ENCODE data around the gene GOLGA6L2.
"Not testable (repeated sequence)": the region's sequence is repeated elsewhere in the genome, so short reads cannot be mapped to it uniquely, and the experiment has no call there.

Gene GOLGA6L2

GRCh38 chr15:23447107-23447500 is at the start of gene GOLGA6L2:
GOLGA6L2 (minus strand) TSS chr15:23447243; CDS start chr15:23447181, 62 bp downstream.
- no peak for DNase-seq (ENCODE audit: low read depth)

- no peak for DNase-seq (ENCODE audit: low read depth)
Observed at GRCh38 chr15:23484870-23485269, 37.8 kb upstream of the GOLGA6L2 start.

GRCh38 chr15:23483821-23484299 is 36.8 kb upstream of the GOLGA6L2 start:
- no peak for DNase-seq (ENCODE audit: low read depth)

- no peak for DNase-seq (ENCODE audit: low read depth)
Observed at GRCh38 chr15:23482764-23483489, 35.9 kb upstream of the GOLGA6L2 start.

DNA sequence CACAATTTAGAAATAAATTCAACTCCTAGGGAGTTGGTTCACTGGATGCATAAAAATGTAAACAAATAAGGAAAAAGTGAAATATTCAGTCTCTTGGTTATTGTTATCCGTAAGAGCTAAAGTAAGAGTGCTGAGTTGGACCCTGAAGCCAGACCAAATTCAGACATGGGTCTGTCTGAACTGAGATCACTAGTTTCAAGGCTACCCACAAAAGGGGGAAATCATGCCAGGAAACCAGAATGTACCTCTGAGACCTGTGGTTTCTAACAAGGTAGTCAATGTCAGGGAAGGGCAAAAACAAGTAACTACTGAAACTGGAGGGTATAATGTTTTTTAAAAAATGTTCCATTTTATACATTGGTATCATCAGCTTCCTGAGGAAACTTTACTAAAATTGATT is 35.2 kb upstream of the GOLGA6L2 start:
- no peak for DNase-seq (ENCODE audit: low read depth)

GRCh38 chr15:23477920-23478319 is 30.9 kb upstream of the GOLGA6L2 start:
- no peak for DNase-seq (ENCODE audit: low read depth)

DNA sequence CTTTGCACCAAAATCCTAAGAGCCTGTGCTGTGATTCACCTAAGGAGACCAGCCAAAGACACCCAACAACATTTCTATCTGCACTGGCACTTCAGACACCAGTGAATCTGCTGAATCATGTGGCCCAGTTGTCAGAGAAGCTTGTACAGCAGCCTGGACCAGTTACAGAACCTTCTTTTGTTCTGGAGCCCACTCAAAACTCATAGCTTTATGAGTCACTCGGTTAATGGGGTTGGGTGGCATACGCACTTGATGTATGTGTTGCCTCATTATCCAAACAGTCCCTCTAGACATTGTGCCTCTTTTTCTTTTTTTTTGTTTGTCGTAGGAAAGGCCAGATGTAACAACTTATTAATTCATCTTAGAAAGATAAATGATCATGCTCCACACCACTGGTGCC is 25.6 kb upstream of the GOLGA6L2 start:
- no peak for DNase-seq (ENCODE audit: low read depth)

- no peak for DNase-seq (ENCODE audit: low read depth)
Observed at GRCh38 chr15:23472033-23472432, 25.0 kb upstream of the GOLGA6L2 start.

DNA sequence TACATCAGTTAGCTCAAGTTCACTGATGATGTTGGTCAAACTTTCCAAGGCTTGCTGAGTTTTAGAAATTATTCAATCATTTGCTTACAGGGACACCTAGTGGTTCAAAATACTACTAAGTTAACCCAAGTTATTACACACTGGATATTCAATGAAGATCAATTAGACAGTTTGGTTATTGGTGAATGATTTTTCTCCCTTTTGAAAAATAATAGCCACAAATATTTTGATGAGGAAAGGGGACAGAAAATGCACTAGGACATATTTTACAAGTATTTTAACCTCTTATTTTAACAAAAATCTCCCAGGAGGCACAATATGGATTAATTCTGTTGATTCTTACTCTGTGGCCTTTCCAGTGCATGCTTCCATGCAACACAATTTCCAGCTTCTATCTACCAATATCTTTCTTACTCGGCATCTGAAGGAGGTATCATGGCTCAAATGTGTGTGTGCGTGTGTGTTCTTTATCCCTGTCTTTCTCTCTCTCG is 20.1 kb upstream of the GOLGA6L2 start:
- peak; percentile 18 for DNase-seq (ENCODE audit: low read depth)

GRCh38 chr15:23457890-23458289 is 10.8 kb upstream of the GOLGA6L2 start:
- DNase-seq (ENCODE audit: low read depth), result no peak

DNA sequence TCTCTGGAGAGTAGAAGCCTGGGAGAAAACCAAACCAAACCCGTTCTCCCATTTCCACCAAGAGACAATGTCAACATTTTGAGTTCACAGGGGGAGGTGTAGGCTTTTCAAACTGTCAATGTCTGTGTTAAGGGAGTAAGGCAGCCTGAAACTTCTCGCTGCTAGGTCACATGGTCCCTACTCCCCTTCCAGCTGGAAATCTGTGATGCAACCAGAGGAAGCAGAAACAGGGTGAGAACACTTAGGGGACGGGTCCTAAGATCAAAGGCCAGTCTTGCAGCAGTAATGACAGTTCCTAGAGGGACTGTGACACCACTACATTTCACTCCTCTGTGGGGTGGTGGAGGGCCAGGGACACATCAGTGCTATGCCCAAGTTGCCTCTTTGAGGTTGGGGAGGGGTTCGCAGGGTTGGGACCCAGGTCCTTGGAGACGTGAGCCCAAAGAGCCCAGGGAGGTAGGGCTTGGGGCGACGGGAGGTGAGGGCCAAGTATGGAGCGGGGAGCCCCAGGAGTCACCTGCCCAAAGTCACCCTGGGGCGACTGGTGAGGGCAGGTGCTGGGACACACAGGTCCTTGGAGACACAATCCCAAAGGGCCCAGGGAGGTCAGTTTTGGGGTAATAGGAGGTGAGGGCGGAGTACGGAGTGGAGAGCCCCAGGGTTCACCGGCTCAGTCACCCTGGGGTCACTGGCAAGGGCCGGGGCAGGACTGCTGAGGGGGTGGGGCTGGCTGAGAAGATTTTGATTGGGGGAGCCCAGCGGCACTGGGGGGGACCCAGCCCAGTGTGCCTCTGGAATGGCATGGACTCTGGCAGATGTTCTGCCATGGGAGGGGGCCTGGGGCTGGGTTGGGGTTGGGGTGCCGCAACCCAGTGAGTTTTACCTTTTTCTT is 582 bp downstream of the GOLGA6L2 start:
- no peak for DNase-seq (ENCODE audit: low read depth)

DNA sequence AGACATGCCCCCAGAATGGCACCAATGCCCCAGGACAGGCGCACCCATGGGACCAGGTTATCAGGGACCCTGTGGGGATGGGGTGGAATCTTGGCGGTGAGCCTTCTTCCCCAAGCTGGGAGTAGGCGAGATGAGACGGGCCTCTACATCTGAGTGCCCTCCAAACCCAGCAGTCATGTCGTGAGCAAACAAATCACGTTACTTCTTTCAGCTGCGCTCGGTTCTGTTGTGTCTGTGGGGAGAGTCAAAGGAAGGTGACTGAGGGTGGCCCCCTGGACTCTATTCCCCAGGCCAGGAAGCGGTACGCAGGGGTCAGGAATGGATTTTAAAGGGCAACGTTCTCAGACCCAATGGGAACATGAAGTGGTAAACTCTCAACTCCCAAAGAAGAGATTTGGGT is 2.8 kb downstream of the GOLGA6L2 start:
- no peak for DNase-seq (ENCODE audit: low read depth)

DNA sequence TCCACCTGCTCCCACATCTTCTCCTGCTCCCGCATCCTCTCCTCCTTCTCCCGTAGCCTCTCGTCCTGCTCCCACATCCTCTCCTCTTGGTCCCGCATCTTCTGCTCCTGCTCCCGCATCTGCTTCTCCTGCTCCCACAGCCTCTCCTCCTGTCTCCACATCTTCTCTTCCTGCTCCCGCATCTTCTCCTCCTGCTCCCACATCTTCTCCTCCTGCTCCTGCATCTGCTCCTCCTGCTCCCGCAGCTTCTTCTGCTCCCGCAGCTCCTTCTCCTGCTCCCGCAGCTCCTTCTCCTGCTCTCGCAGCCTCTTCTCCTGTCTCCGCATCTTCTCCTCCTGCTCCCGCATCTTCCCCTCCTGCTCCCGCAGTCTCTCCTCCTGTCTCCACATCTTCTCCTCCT is 5.8 kb downstream of the GOLGA6L2 start:
- no peak for DNase-seq (ENCODE audit: low read depth)

DNA sequence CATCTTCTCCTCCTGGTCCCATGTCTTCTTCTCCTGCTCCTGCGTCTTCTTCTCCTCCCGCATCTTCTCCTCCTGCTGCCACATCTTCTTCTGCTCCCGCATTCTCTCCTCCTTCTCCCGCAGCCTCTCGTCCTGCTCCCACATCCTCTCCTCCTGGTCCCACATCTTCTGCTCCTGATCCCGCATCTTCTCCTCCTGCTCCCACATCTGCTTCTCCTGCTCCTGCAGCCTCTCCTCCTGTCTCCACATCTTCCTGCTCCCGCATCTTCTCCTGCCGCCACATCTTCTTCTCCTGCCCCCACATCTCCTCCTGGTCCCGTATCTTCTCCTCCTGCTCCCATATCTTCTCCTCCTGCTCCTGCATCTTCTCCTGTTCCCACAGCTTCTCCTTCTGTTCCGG is 6.4 kb downstream of the GOLGA6L2 start:
- no peak for DNase-seq (ENCODE audit: low read depth)

DNA sequence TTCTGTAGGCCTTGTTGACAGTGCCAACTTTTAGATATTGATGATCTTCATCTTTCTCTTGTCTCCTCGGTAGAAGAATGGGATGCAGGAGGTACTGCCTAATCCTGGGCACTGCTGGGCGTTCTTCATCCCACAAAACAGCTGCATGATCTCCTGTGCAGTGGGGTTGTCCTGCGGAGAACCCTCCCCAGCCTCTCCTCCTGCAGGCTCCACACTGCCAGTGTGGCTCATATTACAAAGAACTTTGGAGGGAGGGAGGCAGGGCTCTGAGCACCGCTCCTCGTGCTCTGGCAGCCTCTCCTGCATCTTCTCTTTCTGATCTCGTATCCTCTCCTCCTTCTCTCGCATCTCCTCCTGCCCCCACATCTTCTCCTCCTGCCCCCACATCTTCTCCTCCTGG is 7.5 kb downstream of the GOLGA6L2 start:
- DNase-seq (ENCODE audit: low read depth), result no peak

- no peak for DNase-seq (ENCODE audit: low read depth)
Observed at GRCh38 chr15:23438816-23439466, 8.1 kb downstream of the GOLGA6L2 start.

- no peak for DNase-seq (ENCODE audit: low read depth)
Observed at GRCh38 chr15:23437673-23438072, 9.4 kb downstream of the GOLGA6L2 start.

DNA sequence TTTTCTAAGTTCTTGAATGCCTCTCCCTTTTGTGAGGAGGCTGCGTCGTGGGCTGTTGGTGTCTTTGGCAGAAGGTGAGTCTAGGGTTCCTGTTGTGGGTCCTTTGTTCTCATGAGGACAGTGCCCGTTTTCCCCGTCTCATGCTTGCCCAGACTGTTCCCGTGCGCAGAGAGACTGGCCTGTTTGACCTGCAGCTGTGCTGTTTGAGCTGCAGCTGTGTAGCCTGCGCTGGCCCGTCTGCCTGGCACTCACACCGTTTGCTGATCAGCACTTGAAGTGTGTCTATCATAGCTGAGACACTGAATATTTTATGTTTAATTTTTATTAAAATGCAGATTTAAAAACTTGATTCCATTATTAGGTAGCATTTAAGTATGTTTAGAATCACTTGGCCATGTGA is 9.9 kb downstream of the GOLGA6L2 start:
- DNase-seq (ENCODE audit: low read depth), result no peak

GRCh38 chr15:23436421-23436820 is 10.6 kb downstream of the GOLGA6L2 start:
- no peak for DNase-seq (ENCODE audit: low read depth)

DNA sequence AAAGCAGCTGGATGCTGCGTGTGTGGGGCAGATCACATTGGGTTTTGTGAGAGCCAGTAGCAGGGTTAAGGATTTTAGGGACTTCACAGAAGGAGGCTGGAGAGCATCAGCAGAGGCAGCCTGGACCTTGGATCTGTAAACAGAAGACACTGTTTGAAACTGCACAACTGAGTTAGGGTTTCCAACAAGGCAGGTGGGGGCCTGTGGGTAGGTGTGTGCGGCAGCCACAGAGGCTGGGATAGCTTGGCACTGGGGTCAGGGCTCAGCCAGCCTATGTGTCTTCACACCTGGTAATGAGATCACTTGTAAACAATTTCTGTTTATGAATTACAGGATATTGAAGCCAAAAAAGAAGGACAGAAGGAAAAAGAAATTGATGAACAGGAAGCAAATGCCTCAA is 12.3 kb downstream of the GOLGA6L2 start:
- DNase-seq (ENCODE audit: low read depth), result not testable (repeated sequence)

DNA sequence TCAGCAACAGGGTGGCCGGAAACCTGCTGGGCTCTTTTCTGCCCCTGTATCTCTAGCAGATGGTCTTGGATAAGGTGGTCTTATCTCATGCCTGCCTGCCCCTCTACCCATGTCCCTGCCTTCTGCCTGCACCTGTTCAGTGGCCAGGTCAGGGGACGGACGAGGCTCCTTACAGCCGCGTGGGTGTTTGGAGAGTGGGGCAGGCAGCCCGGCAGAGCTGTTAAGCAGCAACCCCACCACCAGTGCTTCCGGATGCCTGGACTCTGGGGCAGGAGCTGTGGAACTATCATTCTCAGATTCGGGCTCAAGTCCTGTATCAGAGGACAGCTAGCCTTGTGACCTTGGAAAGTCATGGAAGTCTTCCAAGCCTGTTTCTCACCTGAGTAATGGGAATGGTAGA is 21.7 kb downstream of the GOLGA6L2 start:
- not testable (repeated sequence) for DNase-seq (ENCODE audit: low read depth)

DNA sequence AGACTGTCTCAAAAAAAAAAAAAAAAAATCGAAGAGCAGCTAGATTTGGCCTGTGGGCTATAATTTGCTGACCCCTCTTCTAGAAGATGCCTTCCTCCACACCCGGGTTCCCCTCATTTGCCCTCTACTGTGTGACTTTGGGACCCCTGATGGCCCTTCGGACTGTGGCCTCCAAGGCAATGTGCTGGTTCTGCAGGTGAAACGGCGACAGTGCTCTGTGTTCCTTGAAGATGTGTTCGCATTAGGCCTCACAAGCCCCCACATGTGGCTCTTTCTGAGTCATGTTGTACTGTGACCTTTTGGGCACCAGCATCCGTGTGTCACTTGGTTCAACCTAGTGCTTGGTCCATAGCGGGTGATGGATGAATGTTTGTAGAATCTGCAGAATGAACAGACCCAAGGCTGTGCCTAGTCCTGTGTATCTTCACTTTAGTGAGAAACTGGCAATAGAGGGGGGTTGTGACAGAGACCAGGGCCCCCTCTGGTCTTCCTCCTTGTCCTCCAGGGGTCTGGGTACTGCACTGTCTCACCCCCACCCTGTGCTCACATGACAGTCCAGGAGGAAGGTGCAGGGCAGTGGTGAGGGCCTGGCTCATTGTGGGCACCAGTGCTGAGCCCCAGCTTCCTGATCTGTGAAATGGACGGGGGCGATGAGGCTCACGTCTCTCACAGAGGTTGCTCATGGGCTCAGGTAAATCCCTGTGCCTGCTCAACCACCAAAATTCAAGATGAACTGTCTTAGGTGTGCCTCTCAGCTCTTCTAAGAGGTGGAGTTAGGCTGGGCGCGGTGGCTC is 22.7 kb downstream of the GOLGA6L2 start:
- DNase-seq (ENCODE audit: low read depth), result no peak
